Transverse colon (tissue), 4 donors: ENCODE data around the gene CHD6.

Experiments used
- CTCF ChIP-seq, 5 experiments: fragments of 200-600 bp in 3 of 5; fragments of 450-650 bp in 2 of 5; sonication (generic) in 3 of 5; IDR thresholded peaks; 1 replicate in 2 of 5; 2 replicates in 3 of 5; pipeline ENCODE4 v1.5.1; 2016 to 2017; ENCODE audit warnings: antibody characterized with exemption in 5 of 5, inconsistent platforms in 3 of 5, mild to moderate bottlenecking in 2 of 5, moderate library complexity in 1 of 5
- EP300 ChIP-seq: sonication (generic); formaldehyde crosslinking; IDR thresholded peaks from one replicate; pipeline ENCODE4 v1.6.1; 2017; ENCODE audit warnings: antibody characterized with exemption, low read depth
- POLR2A ChIP-seq: fragments of 450-650 bp; IDR thresholded peaks from one replicate; pipeline ENCODE4 v1.6.1; 2016; ENCODE audit warnings: antibody characterized with exemption, mild to moderate bottlenecking, moderate library complexity
- POLR2AphosphoS5 ChIP-seq, 3 donors: sonication (generic); formaldehyde crosslinking; IDR thresholded peaks; one replicate each; pipeline ENCODE4 v1.6.1; 2016; ENCODE audit warnings: antibody characterized with exemption in 3 of 3

- TF ChIP-seq CTCF (IDR thresholded peaks at IDR 0.05) (no peak), POLR2A (no peak), EP300 (no peak), POLR2AphosphoS5 (IDR thresholded peaks at IDR 0.05) (no peak)
Measured at GRCh38 chr20:41571006-41571405, 47.2 kb downstream of the CHD6 start.
